Stimulated activated CD8-positive, alpha-beta memory T cell treated with anti-CD3 and anti-CD28 coated beads, Interleukin-4, amount 100 ng/mL, for 1 hour (primary cell): ENCODE results near the gene FGF18.
"Not testable (repeated sequence)": the region's sequence is repeated elsewhere in the genome, so short reads cannot be mapped to it uniquely, and the experiment has no call there.

Experiments used
- DNase-seq, 2 donors: peaks; one replicate each; pipeline ENCODE4 v3.0.0-alpha.2; 2020; ENCODE audit warnings: low read depth in 2 of 2, low spot score in 1 of 2

FGF18 gene

GRCh38 chr5:171494452-171495121 lies 75.1 kb downstream of the FGF18 start:
- DNase-seq: no peak

- DNase-seq: no peak
Observed at GRCh38 chr5:171495122-171495700, 75.8 kb downstream of the FGF18 start.

- DNase-seq: no peak
Observed at GRCh38 chr5:171496456-171496855, 77.0 kb downstream of the FGF18 start.

- DNase-seq: not testable (repeated sequence)
Observed at GRCh38 chr5:171497494-171497893, 78.0 kb downstream of the FGF18 start.

- no peak for DNase-seq
Observed at GRCh38 chr5:171498166-171498565, 78.7 kb downstream of the FGF18 start.

GRCh38 chr5:171499611-171500010 lies 80.2 kb downstream of the FGF18 start:
- DNase-seq: no peak

GRCh38 chr5:171505473-171506043 lies 86.1 kb downstream of the FGF18 start:
- DNase-seq: no peak

GRCh38 chr5:171506951-171507350 lies 87.5 kb downstream of the FGF18 start:
- DNase-seq: no peak
